ENCODE measurements around the gene FRMPD1.
A peak's percentile ranks its signal among the peaks of the same experiment; 100 is the strongest.

The FRMPD1 gene

DNA sequence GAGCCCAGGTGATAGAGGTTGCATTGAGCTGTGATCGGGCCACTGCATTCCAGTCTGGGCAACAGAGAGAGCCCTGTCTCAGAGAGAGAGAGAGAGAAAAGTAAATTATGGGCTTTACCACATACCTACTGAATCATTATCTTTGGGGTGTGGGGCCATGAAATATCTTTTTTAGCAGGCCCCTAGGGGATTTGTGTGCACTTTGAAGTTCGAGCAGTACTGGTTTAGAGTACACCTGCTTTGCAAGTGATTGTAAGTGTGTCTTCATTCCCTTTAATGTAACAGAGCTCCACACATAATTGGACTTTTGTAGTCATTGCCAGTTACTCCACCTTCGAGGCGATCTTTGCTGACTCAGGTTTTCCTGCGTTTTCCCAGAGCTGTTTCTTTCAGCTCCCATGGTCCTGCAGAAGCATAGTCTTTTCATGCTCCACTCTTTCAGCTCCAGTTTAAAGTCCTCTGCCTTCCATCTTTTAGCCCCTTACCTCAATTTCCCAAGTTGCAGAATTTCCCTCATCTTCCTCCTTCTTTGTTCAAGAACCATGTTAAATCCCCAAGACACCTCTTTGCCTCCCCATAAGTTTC, 24.0 kb upstream of the FRMPD1 start:
- FAIRE-seq, result no peak

DNA sequence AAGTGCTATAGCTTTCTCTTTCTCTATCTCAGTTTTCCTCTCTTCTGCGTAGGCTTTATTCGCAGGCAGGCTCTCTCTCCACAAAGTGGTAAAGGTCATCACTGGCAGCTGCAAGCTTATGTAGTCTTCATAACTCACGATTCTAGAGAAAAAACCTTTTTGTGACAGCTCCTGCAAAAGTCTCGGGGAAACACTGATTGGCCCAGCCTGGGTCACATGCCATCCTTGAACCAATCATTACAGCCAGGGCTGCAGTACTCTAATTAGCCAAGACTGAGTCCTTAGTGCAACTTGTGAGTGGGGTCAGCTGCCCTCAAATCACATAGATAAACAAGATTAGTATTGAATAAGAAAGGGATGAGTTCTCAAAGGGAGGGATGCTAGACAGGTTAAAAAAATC, 18.3 kb upstream of the FRMPD1 start:
- FAIRE-seq, result no peak

DNA sequence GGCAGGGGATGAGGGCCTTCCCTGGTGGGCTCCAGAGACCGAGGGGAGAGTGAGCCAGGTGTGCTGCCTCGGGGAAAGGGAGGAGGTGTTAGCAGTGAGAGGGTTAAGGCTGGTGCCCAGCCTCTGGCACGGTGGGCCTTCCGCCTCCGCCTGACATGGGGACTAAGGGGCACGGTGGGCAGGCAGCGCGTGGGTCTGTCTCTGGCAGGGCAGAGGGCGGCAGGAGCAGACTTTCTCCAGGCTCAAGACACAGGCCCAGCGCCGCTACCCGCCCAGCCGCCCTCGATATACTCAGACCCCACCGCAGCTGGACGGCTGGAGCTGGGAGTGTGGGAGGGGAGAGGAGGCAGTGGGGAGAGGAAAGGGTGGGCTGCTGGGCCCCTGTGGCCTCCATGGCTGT, 14.9 kb upstream of the FRMPD1 start:
- no peak for FAIRE-seq

- no peak for FAIRE-seq
Observed at GRCh38 chr9:37636511-37637448, 14.0 kb upstream of the FRMPD1 start.

DNA sequence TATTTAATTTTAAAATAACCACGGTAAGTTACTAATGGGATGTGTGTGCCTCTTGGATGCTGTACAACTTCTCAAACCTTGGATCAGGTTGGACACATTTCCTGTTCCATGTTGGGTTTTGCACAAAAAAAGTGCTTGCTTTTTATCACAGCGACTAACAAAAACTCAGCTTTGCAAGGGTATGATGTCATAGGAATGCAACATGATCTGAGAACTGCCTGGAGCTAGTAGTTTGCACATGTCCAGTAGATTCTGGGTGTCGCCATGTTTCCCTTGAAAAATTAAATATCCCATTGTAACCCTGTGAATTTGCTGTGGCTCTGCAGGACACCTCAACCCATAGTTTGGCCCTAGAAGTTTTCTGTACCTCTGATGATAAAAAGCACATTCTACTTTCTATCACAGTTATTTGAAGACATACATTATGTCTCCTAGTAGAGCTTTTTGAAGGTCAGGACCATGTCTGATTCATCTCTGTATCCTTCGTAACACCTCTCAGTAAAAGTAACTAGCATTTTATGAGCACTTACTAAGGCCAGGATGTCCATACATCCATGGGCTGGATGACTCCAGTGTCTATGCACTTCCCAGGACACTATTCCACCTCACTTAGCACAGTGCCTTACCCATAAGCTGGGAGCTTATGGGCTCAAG, 11.5 kb upstream of the FRMPD1 start:
- FAIRE-seq, result no peak

GRCh38 chr9:37639841-37640240, 10.9 kb upstream of the FRMPD1 start:
- FAIRE-seq, result no peak

- FAIRE-seq, result no peak
Observed at GRCh38 chr9:37640246-37640645, 10.5 kb upstream of the FRMPD1 start.

- no peak for FAIRE-seq
Observed at GRCh38 chr9:37641331-37641730, 9.4 kb upstream of the FRMPD1 start.

DNA sequence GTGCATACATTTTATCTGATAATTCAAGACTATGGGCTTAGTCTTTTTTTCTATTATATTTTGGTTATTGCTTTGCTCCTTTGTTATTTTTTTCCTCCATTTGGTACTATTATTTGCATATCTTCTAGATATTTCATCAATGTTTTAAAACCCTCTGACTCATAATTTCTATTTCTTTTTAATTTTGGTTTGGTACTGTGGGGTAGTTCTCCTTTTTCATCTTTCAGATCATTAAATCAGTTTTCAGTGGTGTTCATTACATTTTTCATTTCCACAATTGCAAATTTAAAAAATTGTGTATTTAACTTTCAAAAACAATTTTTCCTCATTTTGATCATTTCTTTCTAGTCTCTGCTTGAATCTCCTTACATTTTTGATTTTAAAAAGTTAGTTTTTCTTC, 7.5 kb upstream of the FRMPD1 start:
- FAIRE-seq, result peak; percentile 21

GRCh38 chr9:37645903-37646506, 4.7 kb upstream of the FRMPD1 start:
- no peak for FAIRE-seq

DNA sequence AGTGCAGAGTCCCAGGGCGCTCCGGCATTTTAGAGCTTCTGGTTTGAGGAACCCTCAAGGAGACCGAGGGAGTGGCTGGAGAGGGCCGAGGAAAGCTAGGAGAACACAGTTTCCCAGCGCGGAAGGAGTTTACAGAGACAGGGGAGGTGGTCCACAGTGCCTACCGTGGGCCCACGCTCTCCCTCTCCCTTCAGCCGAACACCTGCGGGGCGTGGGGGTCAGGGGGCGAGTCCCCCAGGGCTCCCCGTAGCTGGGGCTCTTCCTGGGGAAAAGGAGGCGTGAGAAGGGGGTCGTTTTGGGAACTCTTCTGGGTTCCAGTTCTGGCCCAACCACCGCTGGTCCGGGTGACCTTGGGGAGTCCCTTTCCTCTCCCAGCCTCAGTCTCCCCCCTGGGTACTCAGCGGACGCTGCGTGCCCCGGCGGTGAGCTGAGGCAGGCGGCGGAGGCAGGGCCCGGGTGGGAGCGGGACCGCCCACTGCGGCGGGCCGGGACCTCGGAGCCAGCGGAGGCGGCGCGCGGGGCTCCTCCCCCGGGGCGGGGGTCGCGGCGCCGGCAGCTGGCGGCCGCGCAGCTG, 368 bp upstream of the FRMPD1 start:
- FAIRE-seq, result no peak

DNA sequence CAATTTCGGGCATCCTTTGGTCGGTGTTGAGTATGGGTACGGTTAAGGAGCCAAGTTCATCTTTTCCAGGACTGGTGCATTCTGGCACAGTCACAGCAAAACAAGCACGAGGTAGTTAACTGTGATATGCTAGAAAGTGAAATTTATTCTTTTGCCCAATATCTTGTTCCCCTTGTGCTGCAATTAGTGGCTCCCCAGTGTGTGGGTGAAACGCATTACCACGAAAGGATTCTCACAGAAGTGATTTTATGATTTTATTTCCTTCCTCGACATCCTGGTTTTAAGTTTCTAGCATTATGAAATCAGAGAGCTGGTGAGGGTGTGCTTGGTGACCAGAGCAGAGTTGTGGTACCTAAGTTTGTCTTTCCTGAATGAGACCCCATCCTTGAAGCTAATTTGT, 1.5 kb downstream of the FRMPD1 start:
- FAIRE-seq, result no peak

DNA sequence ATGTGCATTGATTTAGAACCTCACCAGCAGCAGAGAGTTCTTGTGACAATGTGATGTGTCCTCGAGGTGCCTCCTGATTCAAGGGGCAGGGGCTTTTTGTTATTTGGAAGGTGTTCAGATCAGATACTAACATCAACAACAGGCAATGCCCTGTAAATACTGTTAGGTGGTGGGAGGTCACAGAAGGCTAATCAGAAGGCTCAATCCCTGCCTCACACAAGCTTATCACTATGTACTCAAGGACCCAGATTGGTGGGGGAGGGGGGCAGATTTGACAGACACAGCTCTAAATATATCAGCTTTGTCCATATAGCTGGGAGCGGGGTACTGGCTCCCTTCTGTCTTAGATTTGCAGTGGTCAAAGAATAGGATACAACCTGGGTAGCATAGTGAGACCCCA, 2.6 kb downstream of the FRMPD1 start:
- FAIRE-seq, result no peak

DNA sequence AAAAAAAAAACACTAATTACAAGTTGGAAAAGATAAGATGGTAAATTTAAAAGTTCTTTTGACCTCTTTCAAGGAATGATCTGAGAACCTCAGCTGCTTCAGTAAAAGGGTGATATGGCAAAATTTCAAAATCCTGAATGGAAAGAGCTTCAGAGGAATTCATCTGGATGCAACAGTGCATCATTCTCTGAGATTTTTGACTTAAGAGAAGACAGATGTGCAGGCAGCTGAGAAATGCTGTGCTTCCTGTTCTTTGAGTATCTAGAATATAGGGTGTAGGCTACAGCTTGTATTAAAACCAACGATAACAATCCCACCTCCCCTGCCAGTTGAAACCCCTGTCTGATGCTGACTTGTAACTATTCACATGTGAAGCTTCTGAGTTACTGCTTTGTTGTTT, 6.2 kb downstream of the FRMPD1 start:
- no peak for FAIRE-seq

GRCh38 chr9:37660691-37661090, 9.9 kb downstream of the FRMPD1 start:
- no peak for FAIRE-seq

GRCh38 chr9:37663926-37664325, 13.2 kb downstream of the FRMPD1 start:
- no peak for FAIRE-seq

- FAIRE-seq, result no peak
Observed at GRCh38 chr9:37667706-37668105, 17.0 kb downstream of the FRMPD1 start.

DNA sequence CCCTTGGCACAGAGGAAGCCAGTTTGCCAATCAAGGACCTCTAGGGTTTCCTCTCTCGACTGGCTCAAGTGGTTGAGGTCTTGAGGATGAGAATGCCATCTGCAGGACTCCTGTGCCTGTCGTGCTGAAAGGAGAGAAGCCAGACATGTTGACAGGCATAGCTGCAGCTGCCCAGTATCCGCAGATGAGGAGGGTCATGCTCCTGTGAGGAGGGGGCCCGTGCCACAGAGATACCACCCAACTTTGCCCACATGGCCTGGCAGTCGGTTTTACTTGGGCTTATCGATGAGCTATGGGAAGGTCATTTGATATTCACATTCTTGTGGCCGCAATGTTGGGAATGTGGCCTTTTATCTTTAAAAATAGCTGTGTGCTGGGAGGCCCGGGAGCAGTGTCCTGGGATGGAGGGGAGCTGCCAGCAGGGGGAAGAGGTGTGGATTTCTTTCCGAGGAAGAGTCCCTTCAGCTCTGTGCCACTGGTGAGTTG, 17.4 kb downstream of the FRMPD1 start:
- no peak for FAIRE-seq

- no peak for FAIRE-seq
Observed at GRCh38 chr9:37669232-37669631, 18.5 kb downstream of the FRMPD1 start.

DNA sequence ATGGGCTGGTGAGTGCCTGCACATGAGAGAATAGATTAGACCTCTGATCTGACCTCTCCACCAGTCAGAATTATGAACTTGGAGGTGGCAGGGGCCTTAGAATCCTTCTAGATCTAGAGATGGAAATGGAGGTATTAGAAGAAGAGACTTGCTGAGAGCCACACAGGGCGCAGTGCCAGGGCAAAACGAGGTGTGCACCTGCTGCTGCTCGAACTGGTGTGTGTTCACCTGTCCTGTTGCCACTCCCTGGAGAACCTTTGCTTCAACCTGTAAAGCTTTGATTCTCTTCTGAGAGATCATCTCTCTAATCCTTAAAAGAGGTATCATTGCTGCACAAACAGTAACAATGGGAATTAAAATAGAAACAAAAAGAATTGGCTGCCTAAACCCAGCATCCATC, 24.9 kb downstream of the FRMPD1 start:
- FAIRE-seq, result no peak

DNA sequence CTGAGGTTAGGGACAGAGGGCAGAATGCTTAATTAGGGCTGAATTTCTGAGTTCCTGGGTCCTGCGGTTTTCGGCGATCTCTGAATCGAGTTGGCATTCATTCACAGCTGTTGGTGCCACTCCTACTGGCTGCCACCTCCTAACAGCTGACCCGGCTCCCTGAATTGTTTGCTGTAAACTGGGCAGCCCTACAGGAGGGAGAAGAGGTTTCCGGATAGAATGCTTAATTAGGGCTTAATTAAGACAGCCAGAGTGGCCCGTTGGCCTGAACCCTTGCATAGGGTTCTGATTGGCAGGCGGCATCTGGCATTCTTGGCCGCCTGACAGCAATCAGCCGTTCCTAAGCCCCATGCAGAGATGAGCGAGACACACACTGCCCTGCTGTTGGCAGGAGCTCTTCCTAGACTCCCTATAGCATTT, 25.7 kb downstream of the FRMPD1 start:
- FAIRE-seq, result no peak

- no peak for FAIRE-seq
Observed at GRCh38 chr9:37677435-37677834, 26.7 kb downstream of the FRMPD1 start.

- no peak for FAIRE-seq
Observed at GRCh38 chr9:37678789-37679273, 28.1 kb downstream of the FRMPD1 start.
